ENCODE data around the gene PRKAA1. TPM values are rescaled to one million over a fixed set of nuclear protein-coding genes. Genes with fewer than 3 reads are reported as not detected.
"Not testable (repeated sequence)": the region's sequence is repeated elsewhere in the genome, so short reads cannot be mapped to it uniquely, and the experiment has no call there.

PRKAA1 gene
- total RNA-seq, 2 experiments from 2014 or later = 71.3 to 84.1 TPM

GRCh38 chr5:40733879-40734563 lies 64.2 kb downstream of the PRKAA1 start:
- Mint-ChIP-seq H3K27me3 (no peaks in the 10 kb centered on the region), H3K4me1 (peaks cover 33% of the 10 kb centered on the region), H3K4me3 (no peak overlapping the region), H3K27ac (no peak overlapping the region), H3K36me3 (ENCODE audit: low read depth) (peaks cover 18% of the 10 kb centered on the region), H3K9me3 (peaks cover 4% of the 10 kb centered on the region)
- CTCF ChIA-PET = interaction anchor here (1.0 to 1.1 kb wide), 2 partner anchors 10 to 28 kb away, joined by 3 to 7 read pairs; no protein-coding TSS in a partner anchor
- POLR2A ChIA-PET = no interaction called here
- DNase-seq = no peak

GRCh38 chr5:40733434-40733833 lies 64.7 kb downstream of the PRKAA1 start:
- DNase-seq = no peak
- H3K4me3 Mint-ChIP-seq = no peak overlapping the region
- ChIA-PET POLR2A (no interaction called here), CTCF (interaction anchor here (1.0 to 1.1 kb wide), 2 partner anchors 9 to 27 kb away, joined by 3 to 7 read pairs; no protein-coding TSS in a partner anchor)
- peaks cover 18% of the 10 kb centered on the region for H3K36me3 Mint-ChIP-seq (ENCODE audit: low read depth)
- peaks cover 33% of the 10 kb centered on the region for H3K4me1 Mint-ChIP-seq
- peaks cover 4% of the 10 kb centered on the region for H3K9me3 Mint-ChIP-seq
- H3K27ac Mint-ChIP-seq = no peak overlapping the region
- H3K27me3 Mint-ChIP-seq = no peaks in the 10 kb centered on the region

DNA sequence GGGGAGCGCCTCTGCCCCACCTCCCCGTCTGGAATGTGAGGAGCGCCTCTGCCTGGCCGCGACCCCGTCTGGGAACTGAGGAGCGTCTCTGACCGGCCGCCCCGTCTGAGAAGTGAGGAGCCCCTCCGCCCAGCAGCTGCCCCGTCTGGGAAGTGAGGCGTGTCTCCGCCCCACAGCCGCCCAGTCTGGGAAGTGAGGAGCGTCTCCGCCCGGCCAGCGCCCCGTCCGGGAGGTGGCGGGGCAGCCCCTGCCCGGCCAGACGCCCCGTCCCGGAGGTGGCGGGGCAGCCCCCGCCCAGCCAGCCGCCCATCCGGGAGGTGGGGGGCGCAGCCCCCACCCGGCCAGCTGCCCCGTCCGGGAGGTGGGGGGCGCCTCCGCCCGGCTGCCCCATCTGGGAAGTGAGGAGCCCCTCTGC lies 75.7 kb downstream of the PRKAA1 start:
- CTCF ChIA-PET, H3K27ac Mint-ChIP-seq, POLR2A ChIA-PET, H3K27me3 Mint-ChIP-seq, DNase-seq, H3K4me3 Mint-ChIP-seq, H3K4me1 Mint-ChIP-seq: not testable (repeated sequence)
- H3K9me3 Mint-ChIP-seq = peaks cover 14% of the 10 kb centered on the region
- peaks cover 56% of the 10 kb centered on the region for H3K36me3 Mint-ChIP-seq (ENCODE audit: low read depth)

DNA sequence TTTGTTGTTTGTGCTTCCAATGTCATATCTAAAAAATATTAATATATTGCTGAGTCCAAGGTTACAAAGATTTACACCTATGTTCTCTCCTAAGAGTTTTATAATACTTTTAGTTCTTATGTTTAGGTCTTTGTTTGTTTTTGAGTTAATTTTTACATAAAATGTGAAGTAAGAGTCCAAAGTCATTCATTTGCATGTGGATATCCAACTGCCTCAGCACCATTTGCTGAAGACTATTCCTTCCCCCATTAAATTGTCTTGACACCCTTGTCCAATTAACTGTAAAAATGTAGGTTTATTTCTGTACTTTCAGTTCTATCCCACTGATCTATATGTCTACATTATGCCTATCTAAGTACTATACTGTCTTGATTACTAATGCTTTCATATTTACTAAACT lies 78.1 kb downstream of the PRKAA1 start:
- Mint-ChIP-seq H3K27me3 (no peaks in the 10 kb centered on the region), H3K4me3 (no peak overlapping the region), H3K36me3 (ENCODE audit: low read depth) (peaks cover 52% of the 10 kb centered on the region), H3K4me1 (peaks cover 5% of the 10 kb centered on the region), H3K27ac (no peak overlapping the region), H3K9me3 (peaks cover 12% of the 10 kb centered on the region)
- no peak for DNase-seq
- POLR2A ChIA-PET = no interaction called here
- CTCF ChIA-PET = no interaction called here

GRCh38 chr5:40717281-40717680 lies 80.9 kb downstream of the PRKAA1 start:
- ChIA-PET CTCF (interaction anchor here (0.7 to 1.6 kb wide), 3 partner anchors 31 to 768 kb away, joined by 3 to 4 read pairs (median 3); no protein-coding TSS in a partner anchor), POLR2A (no interaction called here)
- H3K9me3 Mint-ChIP-seq = peaks cover 11% of the 10 kb centered on the region
- no peak overlapping the region for H3K27ac Mint-ChIP-seq
- peaks cover 5% of the 10 kb centered on the region for H3K4me1 Mint-ChIP-seq
- peaks cover 43% of the 10 kb centered on the region for H3K36me3 Mint-ChIP-seq (ENCODE audit: low read depth)
- H3K27me3 Mint-ChIP-seq = no peaks in the 10 kb centered on the region
- H3K4me3 Mint-ChIP-seq = no peak overlapping the region
- no peak for DNase-seq

DNA sequence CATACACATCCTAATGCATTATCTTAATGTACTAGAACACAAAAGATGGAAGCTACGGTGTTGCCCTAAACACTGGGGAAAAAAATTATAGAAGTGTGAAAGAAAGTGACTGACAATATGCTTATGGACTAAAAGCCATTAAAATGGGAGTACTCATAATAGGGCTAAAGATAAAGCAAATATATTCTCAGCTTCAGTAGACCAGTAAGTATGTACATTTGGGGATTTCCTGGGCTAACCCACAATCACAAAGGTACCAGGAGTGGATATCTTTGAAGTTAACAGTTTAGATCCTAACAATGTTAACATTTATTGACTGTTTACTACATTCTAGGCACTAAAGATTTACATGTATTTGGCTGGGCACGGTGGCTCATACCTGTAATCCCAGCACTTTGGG lies 81.6 kb downstream of the PRKAA1 start:
- CTCF ChIA-PET = interaction anchor here (0.7 to 1.6 kb wide), 3 partner anchors 30 to 768 kb away, joined by 3 to 4 read pairs (median 3); no protein-coding TSS in a partner anchor
- peaks cover 5% of the 10 kb centered on the region for H3K4me1 Mint-ChIP-seq
- no peak overlapping the region for H3K27ac Mint-ChIP-seq
- POLR2A ChIA-PET = no interaction called here
- no peak for DNase-seq
- no peak overlapping the region for H3K4me3 Mint-ChIP-seq
- peaks cover 10% of the 10 kb centered on the region for H3K9me3 Mint-ChIP-seq
- H3K27me3 Mint-ChIP-seq = no peaks in the 10 kb centered on the region
- peaks cover 37% of the 10 kb centered on the region for H3K36me3 Mint-ChIP-seq (ENCODE audit: low read depth)

GRCh38 chr5:40716000-40716399 lies 82.2 kb downstream of the PRKAA1 start:
- Mint-ChIP-seq H3K4me3 (no peak overlapping the region), H3K4me1 (peaks cover 5% of the 10 kb centered on the region), H3K9me3 (peaks cover 5% of the 10 kb centered on the region), H3K36me3 (ENCODE audit: low read depth) (peaks cover 35% of the 10 kb centered on the region), H3K27ac (no peak overlapping the region), H3K27me3 (no peaks in the 10 kb centered on the region)
- ChIA-PET POLR2A (no interaction called here), CTCF (no interaction called here)
- DNase-seq = no peak

DNA sequence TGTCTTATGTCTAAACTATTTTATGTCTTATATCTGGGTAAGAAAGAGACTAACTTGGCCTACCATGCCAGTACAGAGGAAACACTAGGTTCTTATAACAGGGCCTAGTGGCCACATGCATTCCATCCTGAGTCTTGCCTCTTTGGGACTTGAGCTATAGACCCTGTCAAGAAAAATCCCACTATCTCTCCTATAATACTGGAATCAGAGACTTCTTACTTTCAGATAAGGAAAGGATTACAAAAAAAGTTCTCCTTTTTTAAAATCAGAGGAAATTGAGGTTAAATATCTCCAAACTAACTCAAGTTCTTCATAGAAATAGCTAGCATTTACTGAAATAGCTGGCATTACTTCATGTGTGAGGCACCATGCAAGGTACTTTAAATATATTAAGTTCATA lies 84.2 kb downstream of the PRKAA1 start:
- H3K4me1 Mint-ChIP-seq = peaks cover 5% of the 10 kb centered on the region
- H3K27ac Mint-ChIP-seq = no peak overlapping the region
- ChIA-PET POLR2A (no interaction called here), CTCF (interaction anchor here (0.5 to 1.2 kb wide), 3 partner anchors 25 to 388 kb away, joined by 3 to 4 read pairs (median 3); no protein-coding TSS in a partner anchor)
- no peak for DNase-seq
- H3K27me3 Mint-ChIP-seq = no peaks in the 10 kb centered on the region
- H3K36me3 Mint-ChIP-seq (ENCODE audit: low read depth) = peaks cover 36% of the 10 kb centered on the region
- peaks cover 7% of the 10 kb centered on the region for H3K9me3 Mint-ChIP-seq
- H3K4me3 Mint-ChIP-seq = no peak overlapping the region

GRCh38 chr5:40710575-40710974 lies 87.6 kb downstream of the PRKAA1 start:
- H3K4me1 Mint-ChIP-seq, H3K27ac Mint-ChIP-seq, CTCF ChIA-PET, POLR2A ChIA-PET, H3K27me3 Mint-ChIP-seq, DNase-seq, H3K4me3 Mint-ChIP-seq: not testable (repeated sequence)
- H3K36me3 Mint-ChIP-seq (ENCODE audit: low read depth) = peaks cover 45% of the 10 kb centered on the region
- peaks cover 16% of the 10 kb centered on the region for H3K9me3 Mint-ChIP-seq

Other genes with a start within 250 kb of the PRKAA1 start
- gene PTGER4, start 118.5 kb downstream of the PRKAA1 start, total RNA-seq = 10 to 100 TPM; 45.7 to 46.8 TPM
- 10 to 100 TPM; 16.2 to 16.8 TPM for gene TTC33, start 42.4 kb downstream of the PRKAA1 start, total RNA-seq
- gene RPL37, start 36.8 kb upstream of the PRKAA1 start, total RNA-seq = 1,000 to 10,000 TPM; 1,565 to 1,761 TPM
- gene CARD6, start 43.0 kb upstream of the PRKAA1 start, total RNA-seq = 1 to 10 TPM; 5.0 to 5.2 TPM
- not detected for gene C7, start 111.1 kb upstream of the PRKAA1 start, total RNA-seq

Data from activated CD4-positive, alpha-beta T cell treated with anti-CD3 and anti-CD28 coated beads, Interleukin-2, amount 10 ng/mL, durations not matched to agents 7 days and 5 days (primary cell).